ENCODE data around the gene ABTB1. TPM values are rescaled to one million over a fixed set of nuclear protein-coding genes. Genes with fewer than 3 reads are reported as not detected.

ABTB1 gene
- total RNA-seq, 1 donor from 2014 or later = 16.0 TPM

- TF ChIP-seq CTCF (IDR thresholded peaks at IDR 0.05; ENCODE audit: insufficient read depth, low read length, poor library complexity, severe bottlenecking) = no peak
- Histone ChIP-seq H3K36me3 (ENCODE audit: control insufficient read depth, insufficient read depth, low read length) (no peaks in the 10 kb centered on the region), H3K27me3 (ENCODE audit: control insufficient read depth, insufficient read depth, low read length) (no peaks in the 10 kb centered on the region), H3K4me3 (ENCODE audit: low read depth, low read length) (no peak overlapping the region)
- no peak for DNase-seq (ENCODE audit: low read depth)
These were observed 12.0 kb upstream of the ABTB1 start for GRCh38 chr3:127660621-127661251.

DNA sequence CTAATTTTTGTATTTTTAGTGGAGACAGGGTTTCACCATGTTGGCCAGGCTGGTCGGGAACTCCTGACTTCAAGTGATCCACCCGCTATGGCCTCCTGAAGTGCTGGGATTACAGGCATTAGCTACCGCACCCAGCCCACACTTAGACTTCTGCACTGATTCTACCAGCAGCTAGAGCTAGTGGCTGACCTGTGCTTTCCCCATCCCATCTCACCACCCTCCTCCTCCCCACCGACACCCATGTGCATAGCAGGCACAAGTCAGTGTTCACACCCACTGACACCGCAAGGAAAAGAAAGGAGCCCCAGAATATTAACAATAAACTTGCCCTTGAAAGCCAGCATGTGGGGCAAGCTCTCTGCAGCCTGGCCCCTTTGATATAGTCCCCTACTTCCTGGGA is 11.2 kb upstream of the ABTB1 start:
- Histone ChIP-seq H3K36me3 (ENCODE audit: control insufficient read depth, insufficient read depth, low read length) (no peaks in the 10 kb centered on the region), H3K27me3 (ENCODE audit: control insufficient read depth, insufficient read depth, low read length) (no peaks in the 10 kb centered on the region), H3K4me3 (ENCODE audit: low read depth, low read length) (no peak overlapping the region)
- TF ChIP-seq CTCF (IDR thresholded peaks at IDR 0.05; ENCODE audit: insufficient read depth, low read length, poor library complexity, severe bottlenecking) = no peak
- no peak for DNase-seq (ENCODE audit: low read depth)

DNA sequence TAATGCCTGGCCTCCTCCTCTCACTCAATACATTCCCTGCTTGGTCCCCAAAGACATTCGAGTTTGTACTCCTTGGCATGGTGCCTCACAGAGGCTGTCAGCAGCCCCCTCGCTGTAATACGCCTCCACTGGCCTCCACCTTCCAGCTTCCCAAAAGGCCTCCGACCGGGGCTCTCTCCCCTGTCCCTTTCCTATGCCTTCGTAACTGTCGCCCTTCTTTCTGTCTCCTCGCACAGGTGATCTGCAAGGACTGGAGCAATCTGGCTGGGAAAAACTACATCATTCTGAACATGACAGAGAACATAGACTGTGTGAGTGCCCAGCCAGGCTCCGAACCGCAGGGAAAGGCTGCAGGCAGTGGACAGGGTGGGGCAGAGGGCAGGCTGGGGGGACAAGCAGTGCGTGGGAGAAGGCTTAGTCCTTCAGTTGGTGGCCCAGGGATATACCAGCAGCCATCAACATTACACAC is 10.7 kb upstream of the ABTB1 start:
- H3K36me3 ChIP-seq (ENCODE audit: control insufficient read depth, insufficient read depth, low read length) = no peaks in the 10 kb centered on the region
- no peaks in the 10 kb centered on the region for H3K27me3 ChIP-seq (ENCODE audit: control insufficient read depth, insufficient read depth, low read length)
- DNase-seq (ENCODE audit: low read depth) = no peak
- no peak overlapping the region for H3K4me3 ChIP-seq (ENCODE audit: low read depth, low read length)
- no peak for TF ChIP-seq CTCF (IDR thresholded peaks at IDR 0.05; ENCODE audit: insufficient read depth, low read length, poor library complexity, severe bottlenecking)

GRCh38 chr3:127663151-127663550 is 9.6 kb upstream of the ABTB1 start:
- Histone ChIP-seq H3K4me3 (ENCODE audit: low read depth, low read length) (no peak overlapping the region), H3K36me3 (ENCODE audit: control insufficient read depth, insufficient read depth, low read length) (no peaks in the 10 kb centered on the region), H3K27me3 (ENCODE audit: control insufficient read depth, insufficient read depth, low read length) (no peaks in the 10 kb centered on the region)
- DNase-seq (ENCODE audit: low read depth) = no peak
- TF ChIP-seq CTCF (IDR thresholded peaks at IDR 0.05; ENCODE audit: insufficient read depth, low read length, poor library complexity, severe bottlenecking) = no peak

DNA sequence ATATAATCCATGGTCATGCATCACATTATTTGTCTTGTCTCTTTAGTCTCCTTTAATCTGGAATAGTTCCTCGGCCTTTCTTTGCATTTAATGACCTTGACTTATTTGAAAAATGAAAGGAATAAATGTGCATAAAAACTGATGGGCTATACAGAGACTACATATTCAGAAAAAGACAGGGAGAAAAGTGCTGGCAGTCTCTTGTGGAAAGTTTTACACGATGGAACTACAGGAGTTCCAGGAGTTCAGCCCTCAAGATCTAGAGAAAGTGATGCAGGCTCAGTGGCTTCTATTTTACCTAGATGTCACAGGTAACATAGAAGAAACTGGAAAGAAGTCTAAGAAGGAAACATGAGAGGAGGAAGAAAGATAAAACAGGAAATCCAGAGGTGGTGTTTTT is 7.6 kb upstream of the ABTB1 start:
- no peak for DNase-seq (ENCODE audit: low read depth)
- no peak overlapping the region for H3K4me3 ChIP-seq (ENCODE audit: low read depth, low read length)
- no peaks in the 10 kb centered on the region for H3K27me3 ChIP-seq (ENCODE audit: control insufficient read depth, insufficient read depth, low read length)
- H3K36me3 ChIP-seq (ENCODE audit: control insufficient read depth, insufficient read depth, low read length) = no peaks in the 10 kb centered on the region
- no peak for TF ChIP-seq CTCF (IDR thresholded peaks at IDR 0.05; ENCODE audit: insufficient read depth, low read length, poor library complexity, severe bottlenecking)

DNA sequence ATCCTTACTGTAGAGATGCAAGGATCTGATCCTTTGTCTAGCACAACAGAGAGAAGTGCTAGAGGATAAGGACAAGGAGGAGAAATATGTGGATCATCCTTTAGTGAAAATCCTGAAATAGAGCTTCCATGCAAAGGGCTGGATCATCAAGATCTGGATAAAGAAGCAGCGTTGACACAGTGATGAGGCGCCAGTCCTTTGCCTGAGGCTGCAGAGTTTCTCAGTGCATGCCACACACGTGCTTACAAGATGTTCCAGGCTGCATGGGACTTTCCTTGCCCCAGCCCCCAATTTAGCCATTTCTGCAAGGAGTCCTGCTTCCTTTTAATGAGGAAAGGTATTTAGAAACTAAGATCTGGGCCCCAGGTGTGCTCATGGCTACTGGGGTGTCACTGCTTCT is 7.2 kb upstream of the ABTB1 start:
- Histone ChIP-seq H3K27me3 (ENCODE audit: control insufficient read depth, insufficient read depth, low read length) (no peaks in the 10 kb centered on the region), H3K36me3 (ENCODE audit: control insufficient read depth, insufficient read depth, low read length) (no peaks in the 10 kb centered on the region), H3K4me3 (ENCODE audit: low read depth, low read length) (no peak overlapping the region)
- TF ChIP-seq CTCF (IDR thresholded peaks at IDR 0.05; ENCODE audit: insufficient read depth, low read length, poor library complexity, severe bottlenecking) = no peak
- no peak for DNase-seq (ENCODE audit: low read depth)
